ENCODE results near the gene CBARP. TPM values are rescaled to one million over a fixed set of nuclear protein-coding genes. Genes with fewer than 3 reads are reported as not detected.

CBARP gene
- total RNA-seq, 1 experiment from 2014 or later, result 23.8 TPM

DNA sequence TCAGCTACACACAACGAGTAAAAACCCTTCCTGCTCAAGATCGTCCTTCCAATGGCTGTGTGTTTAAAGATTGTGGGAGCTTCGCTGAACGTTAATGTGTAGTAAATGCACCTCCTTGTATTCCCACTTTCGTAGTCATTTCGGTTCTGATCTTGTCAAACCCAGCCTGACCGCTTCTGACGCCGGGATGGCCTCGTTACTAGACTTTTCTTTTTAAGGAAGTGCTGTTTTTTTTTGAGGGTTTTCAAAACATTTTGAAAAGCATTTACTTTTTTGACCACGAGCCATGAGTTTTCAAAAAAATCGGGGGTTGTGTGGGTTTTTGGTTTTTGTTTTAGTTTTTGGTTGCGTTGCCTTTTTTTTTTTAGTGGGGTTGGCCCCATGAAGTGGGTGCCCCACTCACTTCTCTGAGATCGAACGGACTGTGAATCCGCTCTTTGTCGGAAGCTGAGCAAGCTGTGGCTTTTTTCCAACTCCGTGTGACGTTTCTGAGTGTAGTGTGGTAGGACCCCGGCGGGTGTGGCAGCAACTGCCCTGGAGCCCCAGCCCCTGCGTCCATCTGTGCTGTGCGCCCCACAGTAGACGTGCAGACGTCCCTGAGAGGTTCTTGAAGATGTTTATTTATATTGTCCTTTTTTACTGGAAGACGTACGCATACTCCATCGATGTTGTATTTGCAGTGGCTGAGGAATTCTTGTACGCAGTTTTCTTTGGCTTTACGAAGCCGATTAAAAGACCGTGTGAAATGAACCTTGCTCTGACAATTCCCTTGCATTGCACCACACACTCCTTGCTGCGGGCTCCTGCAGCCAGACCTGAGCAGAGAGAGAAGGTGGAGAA, 34.8 kb upstream of the CBARP start:
- ChIA-PET CTCF (interaction anchor here (2.7 kb wide), 1 partner anchor 29 kb away, joined by 31 read pairs; no protein-coding TSS in a partner anchor), RAD21 (ENCODE audit: low non-redundant PET in 1 of 2, low total read pairs in 2 of 2, uncharacterized antibody in 2 of 2, unreplicated experiment in 2 of 2) (no interaction called here), POLR2A (interaction anchor here (0.6 to 2.1 kb wide), 6 partner anchors 9 to 31 kb away, joined by 3 to 12 read pairs (median 5); partner anchors contain the start of gene ATP5F1D)
- Histone ChIP-seq H4K20me1 (ENCODE audit: insufficient read depth) (no peaks in the 10 kb centered on the region), H3K36me3 (ENCODE audit: control insufficient read depth in 1 of 2, insufficient read depth in 2 of 2, low read length in 2 of 2) (peaks cover 27 to 33% of the 10 kb centered on the region in 2 experiments; a peak in 3 of 4 replicates), H3K4me3 (replicated peaks in 1 of 2; ENCODE audit: low read depth in 1 of 2, low read length in 2 of 2) (no peak overlapping the region), H3K27ac (ENCODE audit: low read depth, low read length) (peak overlapping the region; percentile 100), H3K79me2 (ENCODE audit: insufficient read depth, low read length) (peaks cover 72% of the 10 kb centered on the region), H3K27me3 (ENCODE audit: insufficient read depth, low read length) (no peaks in the 10 kb centered on the region), H2AFZ (ENCODE audit: low read depth, low read length, poor library complexity, severe bottlenecking) (no peak overlapping the region), H3K9ac (ENCODE audit: low read length) (0 out of 2 replicates have a peak overlapping the region, but pooled peaks have one; percentile 98), H3K9me3 (ENCODE audit: control insufficient read depth in 1 of 2, insufficient read depth in 1 of 2, low read depth in 1 of 2, low read length in 2 of 2) (no peaks in the 10 kb centered on the region), H3K4me1 (ENCODE audit: control insufficient read depth in 1 of 2, insufficient read depth in 2 of 2, low read length in 2 of 2) (peaks cover 35 to 72% of the 10 kb centered on the region in 2 experiments), H3K4me2 (ENCODE audit: low read length) (0 out of 2 replicates have a peak overlapping the region, but pooled peaks have one; percentile 99), H3K9me2 (ENCODE audit: insufficient read depth) (no peaks in the 10 kb centered on the region)
- ATAC-seq, result no peak
- BruUV-seq (replicated peaks), result no TSS peak
- intact Hi-C loops (cut with micrococcal nuclease), result loop anchor here (10.0 kb wide), 1 partner anchor 132 kb away; the partner anchor contains the start of genes DAZAP1 and GAMT
- no peak for TF ChIP-seq POLR2A (IDR thresholded peaks at IDR 0.05; ENCODE audit: borderline replicate concordance, extremely low read depth, insufficient read depth, insufficient read length)
- no peak for TF ChIP-seq ZFX (IDR thresholded peaks at IDR 0.05)
- no peak for TF ChIP-seq SRF (IDR thresholded peaks at IDR 0.05; ENCODE audit: low read depth)
- TF ChIP-seq YY1 (IDR thresholded peaks at IDR 0.05; ENCODE audit: extremely low read depth, insufficient replicate concordance, low read depth, low read length), result no peak
- TF ChIP-seq, protein P1, sequence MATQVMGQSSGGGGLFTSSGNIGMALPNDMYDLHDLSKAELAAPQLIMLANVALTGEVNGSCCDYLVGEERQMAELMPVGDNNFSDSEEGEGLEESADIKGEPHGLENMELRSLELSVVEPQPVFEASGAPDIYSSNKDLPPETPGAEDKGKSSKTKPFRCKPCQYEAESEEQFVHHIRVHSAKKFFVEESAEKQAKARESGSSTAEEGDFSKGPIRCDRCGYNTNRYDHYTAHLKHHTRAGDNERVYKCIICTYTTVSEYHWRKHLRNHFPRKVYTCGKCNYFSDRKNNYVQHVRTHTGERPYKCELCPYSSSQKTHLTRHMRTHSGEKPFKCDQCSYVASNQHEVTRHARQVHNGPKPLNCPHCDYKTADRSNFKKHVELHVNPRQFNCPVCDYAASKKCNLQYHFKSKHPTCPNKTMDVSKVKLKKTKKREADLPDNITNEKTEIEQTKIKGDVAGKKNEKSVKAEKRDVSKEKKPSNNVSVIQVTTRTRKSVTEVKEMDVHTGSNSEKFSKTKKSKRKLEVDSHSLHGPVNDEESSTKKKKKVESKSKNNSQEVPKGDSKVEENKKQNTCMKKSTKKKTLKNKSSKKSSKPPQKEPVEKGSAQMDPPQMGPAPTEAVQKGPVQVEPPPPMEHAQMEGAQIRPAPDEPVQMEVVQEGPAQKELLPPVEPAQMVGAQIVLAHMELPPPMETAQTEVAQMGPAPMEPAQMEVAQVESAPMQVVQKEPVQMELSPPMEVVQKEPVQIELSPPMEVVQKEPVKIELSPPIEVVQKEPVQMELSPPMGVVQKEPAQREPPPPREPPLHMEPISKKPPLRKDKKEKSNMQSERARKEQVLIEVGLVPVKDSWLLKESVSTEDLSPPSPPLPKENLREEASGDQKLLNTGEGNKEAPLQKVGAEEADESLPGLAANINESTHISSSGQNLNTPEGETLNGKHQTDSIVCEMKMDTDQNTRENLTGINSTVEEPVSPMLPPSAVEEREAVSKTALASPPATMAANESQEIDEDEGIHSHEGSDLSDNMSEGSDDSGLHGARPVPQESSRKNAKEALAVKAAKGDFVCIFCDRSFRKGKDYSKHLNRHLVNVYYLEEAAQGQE (IDR thresholded peaks at IDR 0.05; ENCODE audit: low read depth), result no peak
- TF ChIP-seq EGR1 (IDR thresholded peaks at IDR 0.05; ENCODE audit: low read depth), result no peak
- DNase-seq (ENCODE audit: low read depth, low spot score), result no peak
